Mesendoderm (in vitro differentiated cells): Measurements from ENCODE around the gene PAQR8.

Source experiments
- DNase-seq: peaks from one replicate; pipeline ENCODE4 v3.0.0; 2013
- H2AK5ac ChIP-seq: 2 replicates; pipeline ENCODE4 v1.6.1; 2013; ENCODE audit warnings: low read length, inconsistent platforms
- H2BK120ac ChIP-seq: 2 replicates; pipeline ENCODE4 v1.6.1; 2013; ENCODE audit warnings: low read depth, mild to moderate bottlenecking, low read length, moderate library complexity, mixed read lengths
- H2BK15ac ChIP-seq: replicated peaks from 2 replicates; pipeline ENCODE4 v1.6.1; 2013; ENCODE audit warnings: low read depth, mild to moderate bottlenecking, moderate library complexity
- H2BK5ac ChIP-seq: 2 replicates; pipeline ENCODE4 v1.6.1; 2013; ENCODE audit warnings: low read length, inconsistent platforms
- H3K18ac ChIP-seq: 2 replicates; pipeline ENCODE4 v1.6.1; 2013; ENCODE audit warnings: mild to moderate bottlenecking, low read length, mixed read lengths
- H3K23ac ChIP-seq: one replicate; pipeline ENCODE4 v1.6.1; 2013; ENCODE audit warnings: low read length
- H3K27ac ChIP-seq: 2 replicates; pipeline ENCODE4 v1.5.1; 2013; ENCODE audit warnings: low read depth, mild to moderate bottlenecking, inconsistent platforms, low read length, moderate library complexity
- H3K27me3 ChIP-seq: 2 replicates; pipeline ENCODE4 v1.6.1; 2013; ENCODE audit warnings: low read length, control low read depth, mild to moderate bottlenecking, inconsistent platforms; ENCODE audit not compliant: insufficient read depth, poor library complexity
- H3K36me3 ChIP-seq: 2 replicates; pipeline ENCODE4 v1.6.1; 2013; ENCODE audit warnings: low read length, inconsistent platforms; ENCODE audit not compliant: control insufficient read depth, insufficient read depth
- H3K4ac ChIP-seq: one replicate; pipeline ENCODE4 v1.6.1; 2013; ENCODE audit warnings: low read depth, mild to moderate bottlenecking, low read length, moderate library complexity
- H3K4me1 ChIP-seq: 2 replicates; pipeline ENCODE4 v1.6.1; 2013; ENCODE audit warnings: low read depth, low read length, inconsistent platforms; ENCODE audit not compliant: control insufficient read depth
- H3K4me2 ChIP-seq: 2 replicates; pipeline ENCODE4 v1.6.1; 2013; ENCODE audit warnings: low read length
- H3K4me3 ChIP-seq: 2 replicates; pipeline ENCODE4 v1.5.1; 2013; ENCODE audit warnings: mild to moderate bottlenecking, low read length
- H3K56ac ChIP-seq: one replicate; pipeline ENCODE4 v1.6.1; 2013; ENCODE audit warnings: low read length
- H3K79me1 ChIP-seq: 2 replicates; pipeline ENCODE4 v1.6.1; 2013; ENCODE audit warnings: low read length, inconsistent platforms
- H3K79me2 ChIP-seq: 2 replicates; pipeline ENCODE4 v1.6.1; 2013; ENCODE audit warnings: mild to moderate bottlenecking, low read length; ENCODE audit not compliant: control insufficient read depth, insufficient read depth
- H3K9ac ChIP-seq: 2 replicates; pipeline ENCODE4 v1.6.1; 2013; ENCODE audit warnings: low read length, inconsistent platforms
- H4K5ac ChIP-seq: one replicate; pipeline ENCODE4 v1.6.1; 2013; ENCODE audit warnings: low read length
- H4K8ac ChIP-seq: one replicate; pipeline ENCODE4 v1.6.1; 2013; ENCODE audit warnings: low read depth, mild to moderate bottlenecking, control low read depth, low read length, moderate library complexity
- WGBS: extraction: QIAGEN DNeasy Blood & Tissue Kit; methylation state at CpG from one replicate; pipeline ENCODE4 v1.1.7; 2013; ENCODE audit warnings: low lambda C conversion rate, missing lambda C conversion rate; ENCODE audit not compliant: insufficient coverage; ENCODE audit errors: extremely low coverage; 5-methylcytosine and 5-hydroxymethylcytosine counted together

The PAQR8 gene

DNA sequence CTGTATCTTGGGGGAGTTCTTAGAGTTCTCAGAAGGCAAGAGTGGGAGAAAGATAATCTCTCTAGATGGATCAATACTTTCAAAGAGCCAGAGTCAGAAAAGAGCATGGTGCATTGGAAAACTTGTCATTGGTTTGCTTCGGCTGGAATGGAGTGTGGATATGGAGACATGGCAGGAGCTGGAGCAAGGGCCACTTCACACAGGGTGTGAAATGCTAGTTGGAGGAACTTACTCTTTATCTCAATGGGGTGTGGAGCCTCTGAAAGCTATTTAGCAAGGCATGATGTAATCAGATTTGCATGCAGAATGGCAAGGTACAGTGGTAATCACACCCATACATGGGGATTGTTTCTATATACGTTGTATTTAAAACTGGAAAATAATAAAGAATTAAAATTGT, 31.5 kb upstream of the PAQR8 start:
- no peak overlapping the region for H2AK5ac ChIP-seq
- no peaks in the 10 kb centered on the region for H3K36me3 ChIP-seq
- H4K5ac ChIP-seq: no peak overlapping the region
- no peaks in the 10 kb centered on the region for H3K27me3 ChIP-seq
- no peak overlapping the region for H3K4me3 ChIP-seq
- H3K9ac ChIP-seq: no peak overlapping the region
- no peaks in the 10 kb centered on the region for H3K79me2 ChIP-seq
- H3K56ac ChIP-seq: peak overlapping the region; percentile 20
- WGBS: no CpG with 5 or more reads among the region's 2 CpGs
- H3K27ac ChIP-seq: no peak overlapping the region
- H2BK5ac ChIP-seq: peak overlapping the region; percentile 35
- peak overlapping the region; percentile 71 for H3K18ac ChIP-seq
- DNase-seq: peak; percentile 91
- H3K4me1 ChIP-seq: peaks cover 14% of the 10 kb centered on the region
- no peak overlapping the region for H3K4me2 ChIP-seq
- H2BK15ac ChIP-seq: no peak overlapping the region
- H3K79me1 ChIP-seq: no peaks in the 10 kb centered on the region
- peak overlapping the region; percentile 39 for H3K4ac ChIP-seq
- no peak overlapping the region for H4K8ac ChIP-seq
- no peak overlapping the region for H2BK120ac ChIP-seq
- H3K23ac ChIP-seq: no peak overlapping the region

DNA sequence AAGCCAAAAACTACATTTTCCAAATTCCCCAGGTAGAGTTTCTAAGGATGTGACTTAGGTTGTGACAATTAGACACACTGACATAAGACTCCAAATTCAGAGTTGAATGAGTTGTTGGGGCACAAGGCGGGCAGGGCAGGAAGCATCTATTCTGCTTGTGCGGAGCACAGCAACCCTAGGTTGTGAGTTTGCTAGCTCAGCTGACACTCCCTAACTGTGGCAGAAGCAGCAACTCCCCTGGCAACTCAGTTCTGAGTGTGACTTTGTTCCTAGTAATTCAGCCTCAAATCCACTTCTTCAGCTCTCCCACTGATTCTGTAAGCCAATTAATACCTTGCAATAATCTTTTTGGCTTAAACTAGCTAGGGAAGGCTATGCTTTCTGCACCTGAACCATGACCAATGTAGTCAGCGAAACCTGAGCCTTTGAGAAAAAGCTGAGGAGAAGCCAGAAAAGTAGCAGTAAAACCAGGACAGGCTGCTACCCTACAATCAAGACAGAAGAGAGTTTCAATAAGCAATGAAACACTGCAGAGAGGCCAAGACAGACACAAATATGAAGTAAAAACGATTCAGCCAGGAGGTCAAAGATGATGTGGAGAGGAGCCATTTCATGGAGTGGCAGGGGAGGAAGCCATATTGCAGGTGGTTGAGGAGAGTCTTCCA, 30.0 kb upstream of the PAQR8 start:
- Histone ChIP-seq H2BK120ac (no peak overlapping the region), H3K18ac (no peak overlapping the region), H3K23ac (no peak overlapping the region), H3K79me1 (no peaks in the 10 kb centered on the region), H3K9ac (no peak overlapping the region), H3K27ac (no peak overlapping the region), H3K4me3 (no peak overlapping the region), H3K36me3 (no peaks in the 10 kb centered on the region), H3K4ac (no peak overlapping the region), H3K4me1 (peaks cover 9% of the 10 kb centered on the region), H3K4me2 (no peak overlapping the region), H3K27me3 (no peaks in the 10 kb centered on the region), H4K8ac (no peak overlapping the region), H2AK5ac (no peak overlapping the region), H2BK15ac (no peak overlapping the region), H3K79me2 (no peaks in the 10 kb centered on the region), H3K56ac (no peak overlapping the region), H4K5ac (no peak overlapping the region), H2BK5ac (no peak overlapping the region)
- WGBS: no CpG with 5 or more reads among the region's 4 CpGs
- DNase-seq: no peak

DNA sequence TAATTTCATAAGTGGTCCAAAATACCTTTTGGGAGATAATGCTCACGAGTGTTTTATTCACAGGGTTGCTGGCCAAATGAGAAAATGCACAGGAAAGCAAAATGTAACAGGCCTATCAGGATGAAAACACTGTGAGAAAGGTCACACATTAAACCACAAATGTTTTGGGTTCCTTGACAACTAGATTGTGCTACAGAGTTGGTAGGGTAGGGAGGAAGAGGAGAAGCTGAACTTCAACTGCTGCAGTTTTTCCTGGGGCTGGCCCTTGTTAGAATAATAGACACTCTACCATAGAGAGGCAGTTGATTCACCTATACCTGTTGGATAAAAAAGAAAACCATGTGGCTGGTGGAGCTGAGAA, 28.1 kb upstream of the PAQR8 start:
- Histone ChIP-seq H2BK15ac (no peak overlapping the region), H3K4me3 (no peak overlapping the region), H3K79me2 (no peaks in the 10 kb centered on the region), H4K8ac (no peak overlapping the region), H3K4me2 (no peak overlapping the region), H3K27ac (no peak overlapping the region), H3K18ac (no peak overlapping the region), H3K9ac (no peak overlapping the region), H3K4me1 (peaks cover 7% of the 10 kb centered on the region), H2AK5ac (no peak overlapping the region), H2BK120ac (no peak overlapping the region), H3K27me3 (no peaks in the 10 kb centered on the region), H3K56ac (no peak overlapping the region), H3K36me3 (no peaks in the 10 kb centered on the region), H4K5ac (no peak overlapping the region), H3K23ac (no peak overlapping the region), H2BK5ac (no peak overlapping the region), H3K79me1 (no peaks in the 10 kb centered on the region), H3K4ac (no peak overlapping the region)
- no CpG with 5 or more reads among the region's 1 CpG for WGBS
- no peak for DNase-seq

DNA sequence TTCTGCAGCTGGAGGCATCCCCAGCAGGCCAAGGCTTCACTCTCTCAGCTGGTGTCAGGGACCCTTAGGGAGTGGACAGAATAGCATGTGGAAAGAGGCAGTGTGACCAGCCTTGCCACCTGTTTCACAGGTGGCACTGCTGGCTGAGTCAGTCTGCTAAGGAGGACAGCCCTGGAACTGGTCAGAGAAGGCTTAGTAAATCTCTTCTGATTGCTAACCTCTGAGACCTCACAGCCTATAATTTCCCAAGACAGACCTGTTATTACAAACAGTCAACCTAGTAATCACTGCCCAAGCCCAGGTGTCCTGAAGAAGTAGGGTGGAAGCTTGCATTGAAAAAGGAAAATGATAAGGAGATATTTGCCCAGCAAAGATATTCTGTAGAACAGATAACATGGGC, 26.4 kb upstream of the PAQR8 start:
- Histone ChIP-seq H3K79me1 (no peaks in the 10 kb centered on the region), H3K4me2 (no peak overlapping the region), H3K79me2 (no peaks in the 10 kb centered on the region), H2BK15ac (no peak overlapping the region), H4K8ac (no peak overlapping the region), H3K4me3 (no peak overlapping the region), H2AK5ac (no peak overlapping the region), H3K56ac (no peak overlapping the region), H4K5ac (no peak overlapping the region), H3K36me3 (no peaks in the 10 kb centered on the region), H3K27ac (no peak overlapping the region), H3K4ac (no peak overlapping the region), H2BK5ac (no peak overlapping the region), H3K9ac (no peak overlapping the region), H3K18ac (no peak overlapping the region), H3K27me3 (no peaks in the 10 kb centered on the region), H2BK120ac (no peak overlapping the region), H3K4me1 (peaks cover 3% of the 10 kb centered on the region), H3K23ac (no peak overlapping the region)
- DNase-seq: no peak

DNA sequence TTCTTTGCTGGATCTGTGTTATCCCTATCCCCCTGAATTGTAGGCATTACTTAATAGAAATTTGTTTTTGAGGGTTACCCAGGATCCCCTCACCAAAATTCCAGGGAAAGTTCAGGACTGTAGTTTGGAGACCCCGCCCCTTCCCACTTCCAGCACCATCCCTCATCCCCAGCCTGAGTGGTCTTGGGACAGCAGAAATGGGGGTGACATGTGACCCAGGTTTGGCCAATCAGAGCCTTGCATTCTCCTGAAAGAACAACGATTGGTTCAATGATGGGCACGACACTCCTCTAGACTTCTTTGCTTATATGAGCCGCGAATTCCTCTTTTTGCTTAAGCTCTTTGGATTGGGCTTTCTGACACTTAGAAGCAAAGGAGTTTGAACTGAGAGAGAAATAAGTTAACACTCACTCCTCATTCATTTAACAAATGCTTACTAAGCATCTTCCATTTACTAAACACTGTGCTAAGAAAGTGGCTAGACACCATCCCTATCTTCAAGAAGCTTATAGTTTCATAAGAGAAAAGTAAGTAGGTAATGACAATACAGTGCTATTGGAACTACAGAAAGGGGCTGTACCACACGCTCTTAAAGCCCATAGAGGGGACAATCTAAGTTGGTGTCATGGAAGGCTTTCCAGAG, 24.9 kb upstream of the PAQR8 start:
- Histone ChIP-seq H3K18ac (no peak overlapping the region), H3K27me3 (no peaks in the 10 kb centered on the region), H3K79me1 (no peaks in the 10 kb centered on the region), H3K4ac (no peak overlapping the region), H3K23ac (no peak overlapping the region), H3K4me3 (no peak overlapping the region), H4K5ac (no peak overlapping the region), H4K8ac (no peak overlapping the region), H3K9ac (no peak overlapping the region), H3K4me2 (no peak overlapping the region), H2BK15ac (no peak overlapping the region), H2BK120ac (no peak overlapping the region), H2AK5ac (no peak overlapping the region), H3K27ac (no peak overlapping the region), H3K36me3 (no peaks in the 10 kb centered on the region), H3K56ac (no peak overlapping the region), H3K4me1 (no peaks in the 10 kb centered on the region), H2BK5ac (no peak overlapping the region), H3K79me2 (no peaks in the 10 kb centered on the region)
- DNase-seq: no peak
- no CpG with 5 or more reads among the region's 6 CpGs for WGBS
